NCI-H82 treated with DMSO at 0.1 percent for 48 hours (cell line): ENCODE results near the gene ING4.

Experiments
- DNase-seq: peaks from one replicate; lab custom pipeline; 2025; ENCODE audit not compliant: unreplicated experiment; lab: John Stamatoyannopoulos, UW

The ING4 gene

GRCh38 chr12:6638305-6638704, 24.6 kb downstream of the ING4 start:
- DNase-seq: no peak

GRCh38 chr12:6635856-6636531, 26.9 kb downstream of the ING4 start, which contains the start of gene LPAR5:
Gene LPAR5, minus strand, starts transcription at chr12:6635959. Its CDS starts 14,711 bp downstream, at chr12:6621248.
- DNase-seq: no peak

GRCh38 chr12:6635375-6635855, 27.5 kb downstream of the ING4 start:
- DNase-seq: no peak

- DNase-seq: no peak
Observed at GRCh38 chr12:6632026-6632983, 30.6 kb downstream of the ING4 start.

- DNase-seq: no peak
Observed at GRCh38 chr12:6631549-6631961, 31.4 kb downstream of the ING4 start.

GRCh38 chr12:6630736-6631135, 32.2 kb downstream of the ING4 start:
- DNase-seq: peak; percentile 28

- DNase-seq: peak; percentile 75
Observed at GRCh38 chr12:6627616-6628015, 35.3 kb downstream of the ING4 start.

GRCh38 chr12:6626654-6627283, 36.1 kb downstream of the ING4 start:
- no peak for DNase-seq

- DNase-seq: no peak
Observed at GRCh38 chr12:6620885-6621274, 42.0 kb downstream of the ING4 start.

GRCh38 chr12:6620137-6620884, 42.6 kb downstream of the ING4 start:
- DNase-seq: no peak

GRCh38 chr12:6618483-6619225, 44.3 kb downstream of the ING4 start:
- DNase-seq: no peak

GRCh38 chr12:6615802-6616201, 47.1 kb downstream of the ING4 start:
- DNase-seq: no peak

GRCh38 chr12:6614513-6615172, 48.3 kb downstream of the ING4 start:
- DNase-seq: no peak

GRCh38 chr12:6613776-6614512, 49.0 kb downstream of the ING4 start:
- peak; percentile 100 for DNase-seq

GRCh38 chr12:6613015-6613775, 49.7 kb downstream of the ING4 start:
- DNase-seq: peak; percentile 100

GRCh38 chr12:6612652-6613014, 50.3 kb downstream of the ING4 start:
- no peak for DNase-seq

GRCh38 chr12:6612247-6612646, 50.7 kb downstream of the ING4 start:
- no peak for DNase-seq

- no peak for DNase-seq
Observed at GRCh38 chr12:6608592-6609281, 54.2 kb downstream of the ING4 start.
